Stimulated activated CD8-positive, alpha-beta memory T cell treated with anti-CD3 and anti-CD28 coated beads, Interleukin-4, amount 100 ng/mL, for 1 hour (primary cell): Measurements from ENCODE around the gene BZW2.
"Not testable (repeated sequence)": the region's sequence is repeated elsewhere in the genome, so short reads cannot be mapped to it uniquely, and the experiment has no call there.

Experiments
- DNase-seq, 2 donors: peaks; one replicate each; pipeline ENCODE4 v3.0.0-alpha.2; 2020; ENCODE audit warnings: low read depth in 2 of 2, low spot score in 1 of 2

The BZW2 gene

DNA sequence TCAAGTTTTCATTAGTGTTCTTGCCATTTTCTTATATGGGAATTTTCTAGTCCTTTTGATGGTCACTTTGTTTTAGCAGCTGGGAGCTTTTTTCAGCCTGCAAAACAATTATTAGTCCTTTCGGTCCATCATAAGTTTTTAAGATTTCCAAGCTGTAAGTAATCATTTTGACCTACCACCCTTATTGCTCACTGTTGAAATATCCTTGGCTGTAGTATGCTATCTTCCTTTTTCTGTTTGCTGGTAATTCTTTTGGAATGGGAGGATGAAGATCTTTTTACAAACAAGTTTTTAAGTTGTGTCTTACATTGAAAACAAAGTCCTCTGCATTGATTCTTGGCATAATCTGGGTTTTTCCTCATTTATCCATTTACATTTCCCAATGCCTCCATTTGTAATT, 24.0 kb downstream of the BZW2 start:
- DNase-seq: no peak

DNA sequence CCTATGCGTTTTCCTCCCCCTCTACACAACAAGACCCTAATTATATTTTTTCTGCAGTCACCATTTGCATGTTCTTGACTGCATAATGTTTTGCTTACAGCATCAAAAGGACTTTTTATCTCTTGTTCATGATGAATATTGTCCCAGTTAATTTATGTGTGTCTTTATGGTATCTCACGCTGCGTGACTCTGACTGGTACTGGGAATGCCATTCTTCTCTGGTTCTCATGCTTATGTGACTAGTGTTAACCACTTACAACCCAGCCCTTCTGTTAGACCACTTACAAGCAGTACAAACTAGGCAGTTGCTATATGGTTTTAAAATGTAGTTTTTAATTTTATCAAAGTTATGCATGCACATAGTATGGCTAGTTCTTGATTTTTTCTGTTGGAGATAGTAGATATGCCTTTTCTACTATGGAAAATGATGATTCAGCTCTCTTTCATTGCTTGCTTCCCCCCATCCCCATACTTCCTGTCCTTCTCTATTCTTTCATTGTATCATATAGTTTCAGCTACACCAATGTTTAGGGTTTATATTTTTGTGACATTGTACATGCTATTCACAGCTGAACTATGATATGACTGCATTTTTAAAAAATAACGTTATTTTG, 24.9 kb downstream of the BZW2 start:
- no peak for DNase-seq

DNA sequence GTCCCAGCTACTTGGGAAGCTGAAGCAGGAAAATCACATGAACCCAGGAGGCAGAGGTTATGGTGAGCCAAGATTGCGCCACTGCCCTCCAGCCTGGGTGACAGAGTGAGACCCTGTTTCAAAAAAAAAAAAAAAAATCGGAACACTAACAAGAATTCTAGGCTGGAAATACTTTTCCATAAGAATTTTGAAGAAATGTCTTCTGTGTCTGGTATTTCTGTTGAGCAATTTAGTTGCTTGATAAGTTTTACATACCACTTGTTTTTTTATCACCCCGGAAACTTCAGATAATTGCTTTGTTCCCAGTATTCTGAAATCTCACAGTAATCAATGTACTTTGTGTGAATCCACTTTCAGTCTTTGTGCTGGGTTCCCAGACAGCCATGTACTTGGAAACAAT, 25.8 kb downstream of the BZW2 start:
- no peak for DNase-seq

DNA sequence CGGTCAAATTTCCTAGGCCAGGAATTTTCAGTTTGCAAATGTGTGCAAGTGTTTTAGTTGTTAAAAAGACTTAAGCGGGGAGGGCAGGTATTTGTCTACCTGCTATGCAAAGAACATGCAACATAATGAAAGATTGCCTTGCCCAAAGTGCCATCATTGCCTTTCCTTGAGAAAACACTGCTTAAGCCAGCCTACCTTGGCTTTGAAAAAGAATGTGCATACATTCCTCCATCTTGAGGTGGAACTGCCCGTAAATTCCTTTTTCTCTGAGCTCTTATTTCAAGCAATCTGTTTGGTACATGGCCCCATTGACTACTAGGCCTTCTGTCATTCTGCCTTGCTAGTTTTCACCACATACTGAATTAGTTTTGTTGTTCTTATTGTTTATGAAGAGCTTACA, 29.3 kb downstream of the BZW2 start:
- DNase-seq: no peak

DNA sequence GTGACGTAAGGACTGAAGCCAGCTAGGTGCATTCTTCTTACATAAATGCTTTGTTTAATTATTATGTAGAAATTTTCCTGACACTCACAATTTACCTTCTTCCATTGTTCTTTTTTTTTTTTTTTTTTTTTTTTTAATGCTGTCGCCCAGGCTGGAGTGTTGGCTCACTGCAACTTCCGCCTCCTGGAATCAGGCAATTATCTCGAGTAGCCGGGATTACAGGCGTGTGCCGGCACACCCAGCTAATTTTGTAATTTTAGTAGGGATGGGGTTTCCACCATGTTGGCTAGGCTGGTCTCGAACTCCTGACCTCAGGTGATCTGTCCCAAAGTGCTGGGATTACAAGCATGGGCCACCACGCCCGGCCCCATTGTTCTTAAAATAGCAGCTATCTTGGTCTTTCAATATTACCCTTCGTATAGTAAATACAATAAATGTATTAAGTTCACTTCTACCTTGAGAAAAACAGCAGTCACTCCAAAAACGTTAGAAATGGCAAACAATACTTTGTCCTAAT, 32.1 kb downstream of the BZW2 start:
- DNase-seq: no peak

DNA sequence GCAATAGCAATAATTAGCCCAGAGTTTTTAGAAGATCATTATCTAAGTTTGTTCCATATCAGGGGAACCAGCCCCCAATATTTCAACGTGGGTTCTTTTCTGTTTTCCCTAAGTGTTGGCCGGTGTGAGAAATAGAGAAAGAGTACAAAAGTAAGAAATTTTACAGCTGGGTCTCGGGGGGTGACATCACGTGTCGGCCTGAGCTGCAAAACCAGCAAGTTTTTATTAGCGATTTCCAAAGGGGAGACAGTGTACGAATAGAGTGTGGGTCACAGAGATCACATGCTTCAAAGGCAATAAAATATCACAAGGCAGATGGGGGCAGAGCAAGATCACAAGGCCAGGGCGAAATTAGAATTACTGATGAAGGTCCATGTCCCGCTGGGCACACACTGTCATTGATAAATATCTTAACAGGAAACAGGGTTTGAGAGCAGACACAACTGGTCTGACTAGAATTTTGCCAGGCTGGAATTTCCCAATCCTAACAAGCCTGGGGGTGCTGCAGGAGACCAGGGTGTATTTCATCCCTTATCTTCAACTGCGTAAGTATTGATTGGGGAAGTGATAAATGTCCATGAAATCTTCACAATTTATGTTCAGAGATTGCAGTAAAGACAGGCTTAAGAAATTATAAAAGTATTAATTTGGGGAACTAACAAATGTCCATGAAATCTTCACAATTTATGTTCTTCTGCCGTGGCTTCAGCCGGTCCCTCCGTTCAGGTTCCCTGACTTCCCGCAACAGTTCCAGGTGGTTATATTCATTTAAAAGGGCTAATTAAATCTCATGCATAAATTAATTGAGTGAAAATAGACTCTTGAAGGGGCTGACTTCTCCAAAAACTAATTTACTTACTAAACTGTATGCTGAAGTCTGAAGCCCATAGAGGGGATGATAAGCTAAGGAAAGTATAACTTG, 32.9 kb downstream of the BZW2 start:
- not testable (repeated sequence) for DNase-seq

DNA sequence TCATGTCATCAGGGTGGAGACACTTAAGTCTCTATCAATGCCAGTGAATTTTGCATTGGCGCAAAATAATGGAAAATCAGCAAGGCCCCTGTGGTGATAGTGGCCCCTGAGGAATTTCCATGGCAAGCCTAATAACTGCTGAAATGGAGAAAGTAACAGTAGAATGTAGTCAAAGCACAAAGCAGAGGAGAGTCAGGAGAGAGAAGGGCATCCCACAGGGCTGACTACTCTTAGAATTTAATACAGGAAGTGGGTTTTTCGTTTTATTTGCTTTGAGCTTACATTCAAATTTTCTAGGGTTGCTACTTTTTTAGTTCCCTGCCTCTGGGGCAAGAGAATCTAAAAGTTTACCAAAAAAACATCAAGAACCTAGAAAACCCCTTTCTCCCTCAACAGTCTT, 39.0 kb downstream of the BZW2 start:
- DNase-seq: no peak

DNA sequence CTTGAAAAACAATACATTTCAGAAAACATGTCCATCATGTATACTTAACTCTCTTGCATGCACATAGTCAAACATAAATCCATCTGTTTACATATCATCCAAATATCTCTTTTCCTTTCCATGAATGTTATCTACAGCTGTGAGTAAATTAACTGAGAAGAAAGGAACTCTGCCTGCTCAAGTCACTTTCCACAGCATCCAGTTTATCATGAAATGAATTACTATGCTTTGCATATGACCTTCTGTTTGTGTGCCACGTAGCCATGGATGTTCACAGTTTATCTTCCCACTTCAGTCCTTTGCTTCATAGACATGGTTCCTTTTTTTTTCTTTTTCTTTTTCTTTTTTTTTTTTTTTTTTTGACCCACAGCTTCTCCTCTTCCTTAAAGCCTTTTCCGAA, 39.6 kb downstream of the BZW2 start:
- DNase-seq: no peak

DNA sequence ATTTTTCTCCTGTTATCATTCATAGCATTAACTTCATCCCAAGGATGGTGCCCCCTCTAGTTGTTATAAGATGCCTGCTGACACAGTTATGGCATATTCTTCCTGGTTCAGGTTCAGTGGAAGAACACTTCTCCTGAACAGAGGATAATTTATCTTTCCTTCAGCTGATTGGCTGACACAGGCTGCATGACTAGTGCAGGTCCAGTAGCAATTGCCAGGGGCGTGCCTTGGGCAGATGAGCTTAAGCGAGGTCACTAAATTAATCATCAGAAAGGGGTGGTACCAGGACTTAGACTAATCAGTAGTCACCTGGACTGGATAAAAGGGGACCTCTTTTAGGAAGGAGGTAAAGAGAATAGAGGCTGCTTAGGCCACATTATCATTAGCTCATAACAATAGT, 42.3 kb downstream of the BZW2 start:
- no peak for DNase-seq

DNA sequence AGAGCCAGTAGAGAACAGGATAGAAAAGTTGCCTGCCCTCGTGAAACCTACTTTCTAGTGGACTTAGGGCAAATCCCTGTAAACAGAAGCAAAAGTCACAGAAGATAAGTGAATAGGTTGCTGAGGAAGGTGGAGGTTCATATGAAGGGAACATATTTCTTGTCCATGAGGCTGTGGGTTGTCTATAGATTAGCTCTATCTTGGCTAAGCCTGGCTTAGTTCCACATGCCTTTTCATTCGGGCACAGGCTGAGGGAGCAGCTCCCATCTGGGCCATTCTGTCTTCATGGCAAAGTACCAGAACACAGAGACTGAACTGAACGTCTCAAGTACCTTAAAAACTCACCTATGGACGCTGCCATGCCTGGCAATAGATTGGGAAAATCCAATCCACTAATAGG, 45.3 kb downstream of the BZW2 start:
- no peak for DNase-seq

DNA sequence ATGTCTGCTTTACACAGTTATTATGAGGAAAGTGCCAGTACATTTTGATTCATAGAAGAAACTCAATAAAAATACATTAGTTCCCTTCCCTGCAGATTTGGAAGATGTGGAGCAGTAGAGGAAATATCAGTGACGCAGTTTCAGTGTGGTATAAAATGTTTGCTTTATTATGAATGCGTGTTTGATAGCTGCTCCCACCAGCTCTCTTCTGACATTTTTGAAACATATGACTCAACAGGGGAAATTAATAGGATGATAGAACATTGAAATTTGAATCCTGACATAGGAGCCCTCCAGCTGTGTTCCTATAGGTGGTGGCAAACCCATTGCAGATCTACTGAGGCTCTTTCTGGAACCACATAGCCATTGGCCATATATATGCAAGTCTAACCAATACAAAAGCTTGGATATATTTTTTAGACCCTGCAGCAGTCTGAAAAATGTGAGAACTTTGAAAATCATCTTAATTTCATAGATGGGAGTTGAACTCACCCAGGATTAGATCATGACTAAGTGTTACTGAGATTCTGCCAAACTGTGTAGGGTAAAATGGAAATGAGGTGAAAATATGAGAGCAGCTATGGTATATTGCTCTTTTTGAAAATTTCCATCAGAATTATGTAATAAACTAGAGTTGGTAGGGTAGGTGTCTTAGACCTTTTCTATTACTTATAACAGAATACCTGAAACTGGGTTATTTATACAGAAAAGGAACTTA, 47.8 kb downstream of the BZW2 start:
- no peak for DNase-seq

DNA sequence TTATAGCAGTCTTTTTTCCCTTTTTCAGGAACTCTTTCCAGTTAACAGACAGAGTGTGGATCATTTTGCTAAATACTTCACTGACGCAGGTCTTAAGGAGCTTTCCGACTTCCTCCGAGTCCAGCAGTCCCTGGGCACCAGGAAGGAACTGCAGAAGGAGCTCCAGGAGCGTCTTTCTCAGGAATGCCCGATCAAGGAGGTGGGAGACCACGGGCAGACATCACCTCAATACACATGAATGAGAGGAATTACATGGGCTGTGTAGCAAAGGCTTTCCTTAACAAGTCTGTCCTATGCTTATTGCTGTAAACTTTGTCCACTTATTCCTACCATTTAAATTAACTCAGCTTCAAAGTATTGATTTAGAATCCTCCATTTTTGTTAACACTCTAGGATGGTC, 48.8 kb downstream of the BZW2 start:
- DNase-seq: no peak

DNA sequence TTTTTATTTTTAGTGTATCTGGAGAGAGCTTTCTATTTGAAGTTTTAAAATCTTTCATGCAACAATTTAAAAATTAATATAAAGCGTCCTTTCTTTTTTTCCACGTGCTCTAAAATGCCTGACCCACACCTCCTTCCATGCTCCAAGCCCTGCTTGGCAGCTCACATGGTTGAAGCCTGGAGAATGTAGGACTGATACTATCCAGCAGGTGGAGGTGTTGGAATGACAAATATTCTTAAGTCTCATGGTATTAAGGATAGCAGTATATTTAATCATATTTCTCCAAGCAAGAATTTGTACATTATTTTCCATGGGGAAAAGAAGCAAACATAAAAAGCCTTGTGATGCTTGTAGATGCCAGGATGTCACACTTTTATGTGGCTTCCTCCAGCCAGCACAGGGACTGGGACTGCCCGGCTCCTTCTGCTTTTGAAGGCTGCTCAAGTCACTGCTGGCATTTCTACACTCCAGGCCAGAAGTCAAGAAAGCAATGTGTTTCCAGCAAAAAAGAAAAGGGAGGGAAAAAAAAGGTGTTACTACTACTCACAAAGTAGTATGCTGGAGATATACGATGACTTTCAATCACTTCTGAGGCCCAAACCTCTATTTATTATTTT, 49.7 kb downstream of the BZW2 start:
- no peak for DNase-seq

DNA sequence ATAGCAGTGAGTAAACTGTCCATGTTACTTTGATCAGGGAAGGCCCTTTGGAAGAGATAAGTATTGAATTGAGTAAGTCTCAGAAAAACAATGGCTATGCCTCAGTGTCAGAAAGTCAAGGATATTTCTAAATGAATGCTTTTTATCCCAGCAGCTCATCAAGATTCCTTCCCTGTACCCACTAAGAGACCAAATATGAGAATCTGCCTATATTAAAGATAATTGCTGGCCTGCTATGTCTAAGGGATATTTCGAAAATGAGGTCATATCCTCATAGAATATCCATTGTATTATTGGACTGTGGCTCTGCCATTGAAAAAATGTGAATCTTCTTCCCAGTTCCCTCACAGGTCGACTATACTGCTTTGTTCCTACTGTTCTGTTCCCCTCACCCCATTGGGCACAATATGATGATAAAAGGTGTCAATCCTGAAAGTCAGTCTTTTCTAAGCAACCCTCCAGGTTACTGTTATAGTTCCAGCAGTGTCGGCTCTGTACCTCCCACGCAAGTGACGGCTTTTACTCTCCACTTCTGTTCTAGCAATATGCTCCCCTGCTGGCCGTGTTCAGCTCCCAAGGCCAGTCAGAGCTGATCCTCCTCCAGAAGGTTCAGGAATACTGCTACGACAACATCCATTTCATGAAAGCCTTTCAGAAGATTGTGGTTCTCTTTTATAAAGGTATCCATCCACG, 51.7 kb downstream of the BZW2 start:
- DNase-seq: no peak

DNA sequence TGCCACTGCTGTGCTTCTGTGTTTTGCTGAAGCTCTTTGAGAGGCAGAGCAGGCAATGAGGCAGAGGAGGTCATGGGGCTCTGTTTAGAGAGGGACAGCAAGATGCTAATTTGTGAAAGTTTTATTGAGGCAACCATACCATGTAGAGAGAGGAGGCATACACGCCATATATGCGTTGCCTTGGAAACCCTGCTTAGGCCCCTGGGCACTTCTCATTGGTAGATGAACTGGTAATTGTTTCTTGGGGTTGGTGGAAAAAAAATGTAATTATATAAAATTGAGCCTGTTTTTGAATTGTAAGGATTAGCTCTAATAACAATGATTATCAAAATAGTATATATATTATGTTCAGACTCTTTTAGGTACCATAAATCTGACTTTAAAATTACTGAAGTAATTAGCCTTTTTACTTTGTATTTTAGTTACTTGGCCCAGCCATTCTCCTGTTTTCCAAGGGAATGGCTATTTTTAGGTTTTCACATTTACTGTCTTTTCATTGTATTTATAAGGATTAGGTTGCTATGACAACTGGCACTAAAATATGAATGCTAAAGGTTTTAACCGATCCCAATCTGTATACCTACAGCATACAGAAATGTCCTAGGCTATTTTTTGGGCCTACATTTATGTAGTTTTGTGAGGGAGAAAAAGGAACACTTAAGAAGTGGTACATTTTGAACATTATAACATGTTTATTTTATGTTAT, 52.4 kb downstream of the BZW2 start:
- no peak for DNase-seq

DNA sequence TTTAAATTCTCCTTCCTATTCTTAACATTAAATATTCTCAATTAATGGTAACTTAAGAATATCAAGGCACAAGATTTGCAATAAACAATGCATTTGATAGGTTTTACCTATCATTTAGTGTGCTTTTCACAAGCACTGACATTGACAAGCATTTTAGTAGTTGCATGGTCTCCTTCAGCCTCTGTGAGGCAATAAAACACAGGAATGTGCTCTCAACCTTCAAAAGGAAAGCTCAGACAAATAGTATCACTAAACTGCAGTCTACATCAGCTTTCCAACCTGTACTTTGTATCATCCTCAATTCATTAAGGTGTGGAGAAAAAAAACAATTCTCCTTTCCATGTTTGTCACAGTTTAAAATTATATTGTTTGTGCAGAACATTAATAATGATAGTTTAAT, 56.5 kb downstream of the BZW2 start:
- DNase-seq: no peak

DNA sequence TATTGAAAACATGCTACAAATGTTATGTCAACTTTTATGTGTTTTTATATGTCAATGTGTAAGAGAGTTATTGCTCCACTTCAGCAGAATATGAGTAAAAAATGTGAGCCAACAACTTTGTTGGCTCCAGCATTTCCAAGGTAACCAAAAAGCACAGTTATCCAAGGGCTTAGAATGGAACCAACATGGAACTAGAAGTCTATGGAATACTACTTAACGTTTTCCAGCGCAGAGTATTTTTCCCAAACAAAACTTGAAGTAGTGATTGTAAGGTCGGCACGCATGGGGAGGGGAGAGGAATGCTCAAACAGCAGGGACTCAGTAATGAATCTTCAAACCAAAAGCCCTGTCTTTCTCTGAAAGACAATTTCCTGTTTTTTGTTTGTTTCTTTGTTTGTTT, 62.5 kb downstream of the BZW2 start:
- DNase-seq: no peak

DNA sequence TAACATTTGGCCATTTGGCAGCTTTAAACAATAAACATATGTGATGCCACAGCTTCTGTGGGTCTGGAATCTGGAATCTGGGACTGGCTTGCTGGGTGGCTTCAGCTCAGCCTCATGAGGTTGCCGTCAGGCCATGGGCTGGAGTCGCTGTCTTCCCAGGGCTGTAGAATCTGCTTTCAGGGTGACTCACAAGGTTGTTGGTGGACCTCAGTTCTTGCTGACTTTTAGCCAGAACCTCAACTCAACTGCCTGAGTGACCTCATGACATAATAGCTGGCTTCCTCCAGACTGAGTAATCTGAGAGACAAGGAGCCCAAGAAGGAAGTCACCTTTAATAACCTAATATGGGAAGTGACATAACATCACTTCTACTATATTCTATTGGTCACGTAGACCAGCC, 63.0 kb downstream of the BZW2 start:
- DNase-seq: no peak

DNA sequence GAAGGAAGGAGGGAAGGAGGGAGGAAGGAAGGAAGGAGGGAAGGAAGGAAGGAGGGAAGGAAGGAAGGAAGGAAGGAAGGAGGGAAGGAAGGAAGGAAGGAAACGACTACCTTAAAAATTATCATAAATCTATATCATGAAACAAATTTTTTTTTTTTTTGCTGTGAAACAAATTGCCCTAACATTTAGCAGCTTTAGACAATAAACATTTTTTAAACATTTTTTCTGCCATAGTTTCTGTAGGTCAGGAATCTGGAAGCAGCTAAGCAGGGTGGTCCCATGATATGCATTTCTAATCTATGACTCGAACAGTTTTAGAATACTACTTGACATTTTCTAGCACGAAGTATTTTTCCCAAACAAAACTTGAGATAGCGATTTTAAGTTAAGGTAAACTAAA, 64.7 kb downstream of the BZW2 start:
- DNase-seq: no peak

DNA sequence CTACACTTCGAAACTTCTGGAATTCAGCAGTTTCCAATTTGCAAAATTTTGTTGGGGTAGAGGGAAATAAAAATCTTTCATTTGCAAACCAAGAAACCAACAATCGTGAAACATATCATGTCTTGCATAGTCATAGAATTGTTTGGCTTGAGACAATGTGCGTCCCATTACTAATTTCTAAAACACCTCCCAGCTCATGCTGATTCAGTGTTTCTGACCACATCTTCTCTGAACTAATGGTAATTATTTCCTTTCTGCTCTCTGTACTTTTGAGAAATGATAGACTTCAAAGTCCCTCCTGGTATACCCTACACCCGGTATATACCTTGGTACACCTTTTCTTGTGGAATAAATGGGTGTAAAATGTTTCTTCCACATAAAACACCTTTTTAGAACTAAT, 65.7 kb downstream of the BZW2 start:
- DNase-seq: no peak
